ENCODE results near the gene ATXN1.
"Not testable (repeated sequence)": the region's sequence is repeated elsewhere in the genome, so short reads cannot be mapped to it uniquely, and the experiment has no call there.

Gene ATXN1

GRCh38 chr6:16704401-16705045 is 56.7 kb downstream of the ATXN1 start:
- TF ChIP-seq, protein P1, sequence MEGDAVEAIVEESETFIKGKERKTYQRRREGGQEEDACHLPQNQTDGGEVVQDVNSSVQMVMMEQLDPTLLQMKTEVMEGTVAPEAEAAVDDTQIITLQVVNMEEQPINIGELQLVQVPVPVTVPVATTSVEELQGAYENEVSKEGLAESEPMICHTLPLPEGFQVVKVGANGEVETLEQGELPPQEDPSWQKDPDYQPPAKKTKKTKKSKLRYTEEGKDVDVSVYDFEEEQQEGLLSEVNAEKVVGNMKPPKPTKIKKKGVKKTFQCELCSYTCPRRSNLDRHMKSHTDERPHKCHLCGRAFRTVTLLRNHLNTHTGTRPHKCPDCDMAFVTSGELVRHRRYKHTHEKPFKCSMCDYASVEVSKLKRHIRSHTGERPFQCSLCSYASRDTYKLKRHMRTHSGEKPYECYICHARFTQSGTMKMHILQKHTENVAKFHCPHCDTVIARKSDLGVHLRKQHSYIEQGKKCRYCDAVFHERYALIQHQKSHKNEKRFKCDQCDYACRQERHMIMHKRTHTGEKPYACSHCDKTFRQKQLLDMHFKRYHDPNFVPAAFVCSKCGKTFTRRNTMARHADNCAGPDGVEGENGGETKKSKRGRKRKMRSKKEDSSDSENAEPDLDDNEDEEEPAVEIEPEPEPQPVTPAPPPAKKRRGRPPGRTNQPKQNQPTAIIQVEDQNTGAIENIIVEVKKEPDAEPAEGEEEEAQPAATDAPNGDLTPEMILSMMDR (IDR thresholded peaks at IDR 0.05; ENCODE audit: borderline replicate concordance, insufficient read depth, low read depth, low read length), result no peak
- no peak overlapping the region for H3K4me3 ChIP-seq (ENCODE audit: low read depth, low read length)

DNA sequence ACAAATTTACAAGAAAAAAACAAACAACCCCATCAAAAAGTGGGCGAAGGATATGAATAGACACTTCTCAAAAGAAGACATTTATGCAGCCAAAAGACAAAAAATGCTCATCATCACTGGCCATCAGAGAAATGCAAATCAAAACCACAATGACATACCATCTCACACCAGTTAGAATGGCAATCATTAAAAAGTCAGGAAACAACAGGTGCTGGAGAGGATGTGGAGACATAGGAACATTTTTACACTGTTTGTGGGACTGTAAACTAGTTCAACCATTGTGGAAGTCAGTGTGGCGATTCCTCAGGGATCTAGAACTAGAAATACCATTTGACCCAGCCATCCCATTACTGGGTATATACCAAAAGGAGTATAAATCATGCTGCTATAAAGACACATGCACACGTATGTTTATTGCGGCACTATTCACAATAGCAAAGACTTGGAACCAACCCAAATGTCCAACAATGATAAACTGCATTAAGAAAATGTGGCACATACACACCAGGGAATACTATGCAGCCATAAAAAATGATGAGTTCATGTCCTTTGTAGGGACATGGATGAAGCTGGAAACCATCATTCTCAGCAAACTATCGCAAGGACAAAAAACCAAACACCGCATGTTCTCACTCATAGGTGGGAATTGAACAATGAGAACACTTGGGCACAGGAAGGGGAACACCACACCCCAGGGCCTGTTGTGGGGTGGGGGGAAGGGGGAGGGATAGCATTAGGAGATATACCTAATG is 58.5 kb downstream of the ATXN1 start:
- not testable (repeated sequence) for H3K4me3 ChIP-seq (ENCODE audit: low read depth, low read length)

GRCh38 chr6:16700916-16701234 is 60.4 kb downstream of the ATXN1 start:
- H3K4me3 ChIP-seq (ENCODE audit: low read depth, low read length), result no peak overlapping the region
- TF ChIP-seq, protein P1 (IDR thresholded peaks at IDR 0.05; ENCODE audit: borderline replicate concordance, insufficient read depth, low read depth, low read length), result no peak

GRCh38 chr6:16700202-16700915 is 60.9 kb downstream of the ATXN1 start:
- no peak overlapping the region for H3K4me3 ChIP-seq (ENCODE audit: low read depth, low read length)
- TF ChIP-seq, protein P1 (IDR thresholded peaks at IDR 0.05; ENCODE audit: borderline replicate concordance, insufficient read depth, low read depth, low read length), result no peak

DNA sequence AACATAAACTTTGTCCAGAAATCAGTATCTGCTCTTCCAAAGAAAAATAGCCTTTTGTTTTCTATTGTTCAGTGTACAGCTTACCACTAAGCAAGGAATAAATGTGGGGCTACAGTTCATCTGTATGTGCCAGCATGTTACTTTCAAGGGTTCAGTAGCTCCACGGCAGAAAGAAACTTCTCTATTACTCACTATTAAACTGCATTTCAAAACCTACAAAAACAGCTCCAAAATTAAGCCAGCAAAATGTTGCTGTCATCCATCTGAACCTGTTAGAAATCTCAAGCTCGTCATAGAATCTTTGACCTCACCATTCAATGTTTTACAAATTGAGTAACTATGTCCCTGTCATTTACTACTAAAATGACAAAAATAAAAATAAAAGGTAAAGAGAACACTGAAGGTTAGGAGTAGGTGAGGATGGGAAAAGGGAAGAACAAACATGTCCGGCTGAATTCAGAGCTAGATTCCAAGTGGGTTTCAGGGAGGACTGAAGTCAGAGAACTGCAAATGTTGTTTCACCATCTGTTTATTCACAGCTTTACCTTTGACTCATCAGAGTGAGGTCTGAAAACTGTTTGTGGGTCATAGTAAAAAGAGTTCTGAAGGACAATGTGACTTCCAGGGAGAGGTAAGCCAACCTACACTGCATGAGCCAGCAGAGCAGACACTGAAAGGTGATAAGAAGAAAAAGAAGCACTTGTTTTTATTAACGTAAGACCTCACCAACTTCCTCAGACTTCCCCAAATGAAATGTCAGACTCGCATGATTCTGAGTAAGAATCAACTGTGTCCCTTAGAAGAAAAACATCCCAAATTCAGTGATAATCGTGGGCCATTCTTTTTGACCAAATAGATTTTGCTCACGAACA is 62.0 kb downstream of the ATXN1 start:
- TF ChIP-seq, protein P1 (IDR thresholded peaks at IDR 0.05; ENCODE audit: borderline replicate concordance, insufficient read depth, low read depth, low read length), result no peak
- no peak overlapping the region for H3K4me3 ChIP-seq (ENCODE audit: low read depth, low read length)

GRCh38 chr6:16698162-16698533 is 63.1 kb downstream of the ATXN1 start:
- TF ChIP-seq, protein P1 (IDR thresholded peaks at IDR 0.05; ENCODE audit: borderline replicate concordance, insufficient read depth, low read depth, low read length), result no peak
- H3K4me3 ChIP-seq (ENCODE audit: low read depth, low read length), result no peak overlapping the region

Data from GM12875 (cell line).